ENCODE results near the gene FAM118B. TPM values are rescaled to one million over a fixed set of nuclear protein-coding genes. Genes with fewer than 3 reads are reported as not detected.
A peak's percentile ranks its signal among the peaks of the same experiment; 100 is the strongest.
"Not testable (repeated sequence)": the region's sequence is repeated elsewhere in the genome, so short reads cannot be mapped to it uniquely, and the experiment has no call there.

Gene FAM118B
- total RNA-seq, 3 donors from 2014 or later = 15.9 to 18.6 (median 17.0) TPM

DNA sequence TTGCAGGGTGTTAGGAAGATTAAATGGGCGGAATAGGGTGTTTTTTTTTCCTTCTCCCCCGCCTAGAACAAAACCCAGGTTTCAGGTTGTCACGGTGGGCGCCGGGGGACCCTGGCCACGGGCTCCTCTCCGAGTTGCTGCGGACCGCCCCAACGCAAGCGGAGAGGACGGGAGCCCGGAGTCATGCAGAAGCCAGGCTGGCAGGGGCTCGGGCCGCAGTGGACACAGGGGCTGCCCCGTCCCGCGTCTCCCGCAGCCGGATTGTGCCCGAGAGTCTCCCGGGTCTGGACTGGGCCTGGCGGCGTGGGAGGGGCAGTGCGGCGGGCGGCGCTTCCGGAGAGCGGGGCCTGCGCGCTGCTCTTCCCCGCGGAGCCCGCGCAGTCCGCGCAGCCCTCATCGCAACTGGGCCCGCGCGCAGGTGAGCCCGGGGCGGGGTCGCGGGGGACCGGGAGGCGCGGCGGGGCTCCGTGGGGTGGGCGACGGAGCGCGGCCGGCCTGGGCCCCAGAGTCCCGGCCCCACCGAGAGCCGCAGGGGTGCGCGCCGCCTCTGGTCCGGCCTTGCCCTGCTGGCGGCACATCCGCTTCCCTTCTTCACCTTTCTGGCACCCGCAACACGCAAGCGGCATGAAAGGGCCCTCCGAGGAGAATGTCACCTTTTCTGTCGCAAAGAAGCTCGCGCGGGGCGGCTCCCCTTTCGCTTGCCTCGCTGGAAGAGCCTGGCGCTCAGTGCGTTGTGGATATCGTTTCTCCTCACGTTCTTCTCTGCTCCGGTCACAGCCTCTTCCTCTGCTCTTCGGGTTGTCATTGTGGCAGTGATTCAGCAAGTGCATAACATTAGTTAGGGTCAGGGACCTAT, 71.4 kb downstream of the FAM118B start, which contains the start of gene TIRAP:
TSS of gene TIRAP (plus strand) at position 358 of the 856 bp plus-strand sequence. CDS start 7,802 bp downstream, outside the sequence.
- ATAC-seq = peak; percentile 60 to 71
- Mint-ChIP-seq H3K9me3 (no peaks in the 10 kb centered on the region), H3K4me1 (ENCODE audit: low read depth) (peaks cover 47% of the 10 kb centered on the region)

DNA sequence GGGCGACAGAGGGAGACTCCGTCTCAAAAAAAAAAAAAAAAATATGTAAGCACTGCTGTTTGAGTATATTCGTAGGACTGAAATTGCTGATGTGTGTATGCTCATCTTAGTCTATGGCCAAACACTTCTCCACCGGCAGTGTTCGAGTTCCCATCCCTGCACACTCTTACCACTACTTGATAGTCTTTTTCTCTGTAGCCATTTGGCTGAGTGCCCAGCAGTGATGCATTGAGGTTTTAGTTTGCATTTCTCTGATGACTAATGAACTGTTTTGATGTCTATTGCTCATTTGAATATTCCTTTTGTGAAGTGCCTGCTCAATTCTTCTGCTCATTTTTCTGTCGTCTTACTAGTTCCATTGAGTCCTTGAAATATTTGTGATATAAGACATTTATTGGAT, 73.2 kb downstream of the FAM118B start:
- DNase-seq (peak; percentile 82), ATAC-seq (peak; percentile 64 to 67)
- Mint-ChIP-seq H3K4me1 (ENCODE audit: low read depth) (peaks cover 47% of the 10 kb centered on the region), H3K4me3 (peak overlapping the region; percentile 94), H3K36me3 (ENCODE audit: insufficient read depth) (peaks cover 5% of the 10 kb centered on the region), H3K27me3 (ENCODE audit: low read depth) (no peaks in the 10 kb centered on the region), H3K9me3 (no peaks in the 10 kb centered on the region)

More for the DNA sequence above, 71.4 kb downstream of the FAM118B start, which contains the start of gene TIRAP:
- H3K4me3 Mint-ChIP-seq = peak within 1 kb of the TSS; percentile 94
- H3K27me3 Mint-ChIP-seq (ENCODE audit: low read depth) = no peaks in the 10 kb centered on the region
- peaks cover 5% of the 10 kb centered on the region for H3K36me3 Mint-ChIP-seq (ENCODE audit: insufficient read depth)
- peak; percentile 42 for DNase-seq

DNA sequence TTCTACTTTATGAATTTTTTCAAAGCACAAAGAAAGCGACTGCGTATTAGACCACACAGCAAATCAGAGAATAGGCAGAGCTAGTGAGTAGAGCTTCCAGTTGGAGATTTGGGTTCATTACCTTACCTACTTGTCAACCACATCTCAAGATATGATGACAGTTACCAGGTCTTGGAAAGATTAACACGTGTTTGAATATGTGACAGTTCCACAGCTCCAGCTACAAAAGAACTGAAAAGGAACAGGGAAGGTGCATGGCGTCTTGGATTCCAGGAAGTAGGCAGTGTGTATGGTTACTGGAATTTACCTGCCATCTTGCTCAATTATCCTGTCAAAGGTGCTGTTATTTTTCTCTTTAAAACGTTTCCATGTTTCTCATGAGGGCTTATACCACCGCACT, 76.7 kb downstream of the FAM118B start:
- no peaks in the 10 kb centered on the region for H3K9me3 Mint-ChIP-seq
- ATAC-seq (no peak), DNase-seq (no peak)
- peaks cover 10% of the 10 kb centered on the region for H3K36me3 Mint-ChIP-seq (ENCODE audit: insufficient read depth)
- no peak overlapping the region for H3K4me3 Mint-ChIP-seq
- no peaks in the 10 kb centered on the region for H3K27me3 Mint-ChIP-seq (ENCODE audit: low read depth)
- peaks cover 25% of the 10 kb centered on the region for H3K4me1 Mint-ChIP-seq (ENCODE audit: low read depth)

DNA sequence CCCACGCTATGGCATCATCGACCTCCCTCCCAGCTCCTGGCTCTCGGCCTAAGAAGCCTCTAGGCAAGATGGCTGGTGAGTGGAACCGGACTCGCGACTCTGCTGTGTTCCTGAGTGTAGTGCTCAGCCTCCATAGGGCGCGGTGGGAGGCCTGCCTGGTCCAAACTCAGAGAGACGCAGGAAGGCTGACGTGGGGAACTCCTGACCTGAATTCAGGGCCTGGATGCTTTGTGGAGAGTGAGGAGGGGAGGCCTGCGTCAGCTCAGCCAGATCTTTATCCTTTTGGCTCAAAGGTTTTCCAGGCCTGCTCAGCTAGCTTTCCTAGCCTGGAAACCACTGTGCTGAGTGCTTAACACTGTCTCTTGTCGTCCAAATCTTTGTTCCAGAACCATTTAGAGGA, 79.3 kb downstream of the FAM118B start:
- H3K27me3 Mint-ChIP-seq (ENCODE audit: low read depth) = no peaks in the 10 kb centered on the region
- no peak overlapping the region for H3K4me3 Mint-ChIP-seq
- ATAC-seq = no peak
- no peaks in the 10 kb centered on the region for H3K9me3 Mint-ChIP-seq
- no peak for DNase-seq
- H3K36me3 Mint-ChIP-seq (ENCODE audit: insufficient read depth) = peaks cover 19% of the 10 kb centered on the region
- H3K4me1 Mint-ChIP-seq (ENCODE audit: low read depth) = peaks cover 11% of the 10 kb centered on the region

DNA sequence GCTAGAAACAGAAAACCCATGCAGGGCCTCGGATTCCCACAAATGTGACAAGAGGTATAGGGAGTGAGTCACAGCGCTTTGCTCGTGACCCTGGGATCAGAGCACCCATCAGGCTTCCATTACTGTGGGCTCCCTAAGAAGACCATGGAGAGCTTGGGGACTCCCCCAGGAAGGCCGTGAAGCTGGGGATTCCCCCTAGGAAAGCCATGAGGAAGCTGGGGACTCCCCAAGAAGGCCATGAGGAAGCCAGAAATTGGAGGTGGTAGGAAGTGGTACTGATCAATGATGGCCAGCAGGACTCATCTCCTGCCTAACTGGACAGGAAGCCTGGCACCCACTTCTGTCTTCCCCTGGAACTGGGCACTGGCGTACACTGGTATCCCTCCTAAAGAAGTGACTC, 82.1 kb downstream of the FAM118B start:
- Mint-ChIP-seq H3K4me3 (no peak overlapping the region), H3K36me3 (ENCODE audit: insufficient read depth) (peaks cover 17% of the 10 kb centered on the region), H3K4me1 (ENCODE audit: low read depth) (peaks cover 8% of the 10 kb centered on the region), H3K9me3 (no peaks in the 10 kb centered on the region), H3K27me3 (ENCODE audit: low read depth) (no peaks in the 10 kb centered on the region)
- DNase-seq (no peak), ATAC-seq (no peak)

DNA sequence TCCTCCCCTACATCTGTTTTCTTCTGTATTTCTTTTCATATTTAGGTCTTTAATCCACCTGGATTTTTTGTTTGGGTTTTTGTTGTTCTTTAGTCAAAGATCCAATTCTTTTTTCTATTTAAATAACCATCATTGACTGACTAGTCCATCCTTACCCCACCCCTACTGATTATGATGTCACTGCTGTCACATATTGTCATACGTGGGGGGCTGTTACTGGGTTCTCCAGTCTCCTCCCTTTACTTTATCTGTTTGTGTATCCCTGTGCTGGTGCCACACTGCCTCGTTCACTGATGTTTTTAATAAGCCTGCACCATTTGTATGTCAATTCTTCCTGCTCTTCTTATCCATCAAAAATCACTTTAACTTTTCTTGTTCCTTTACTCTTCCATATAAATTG, 85.4 kb downstream of the FAM118B start:
- no peaks in the 10 kb centered on the region for H3K9me3 Mint-ChIP-seq
- H3K4me3 Mint-ChIP-seq = no peak overlapping the region
- DNase-seq (no peak), ATAC-seq (no peak)
- H3K4me1 Mint-ChIP-seq (ENCODE audit: low read depth) = peaks cover 8% of the 10 kb centered on the region
- H3K27me3 Mint-ChIP-seq (ENCODE audit: low read depth) = no peaks in the 10 kb centered on the region
- peaks cover 15% of the 10 kb centered on the region for H3K36me3 Mint-ChIP-seq (ENCODE audit: insufficient read depth)

DNA sequence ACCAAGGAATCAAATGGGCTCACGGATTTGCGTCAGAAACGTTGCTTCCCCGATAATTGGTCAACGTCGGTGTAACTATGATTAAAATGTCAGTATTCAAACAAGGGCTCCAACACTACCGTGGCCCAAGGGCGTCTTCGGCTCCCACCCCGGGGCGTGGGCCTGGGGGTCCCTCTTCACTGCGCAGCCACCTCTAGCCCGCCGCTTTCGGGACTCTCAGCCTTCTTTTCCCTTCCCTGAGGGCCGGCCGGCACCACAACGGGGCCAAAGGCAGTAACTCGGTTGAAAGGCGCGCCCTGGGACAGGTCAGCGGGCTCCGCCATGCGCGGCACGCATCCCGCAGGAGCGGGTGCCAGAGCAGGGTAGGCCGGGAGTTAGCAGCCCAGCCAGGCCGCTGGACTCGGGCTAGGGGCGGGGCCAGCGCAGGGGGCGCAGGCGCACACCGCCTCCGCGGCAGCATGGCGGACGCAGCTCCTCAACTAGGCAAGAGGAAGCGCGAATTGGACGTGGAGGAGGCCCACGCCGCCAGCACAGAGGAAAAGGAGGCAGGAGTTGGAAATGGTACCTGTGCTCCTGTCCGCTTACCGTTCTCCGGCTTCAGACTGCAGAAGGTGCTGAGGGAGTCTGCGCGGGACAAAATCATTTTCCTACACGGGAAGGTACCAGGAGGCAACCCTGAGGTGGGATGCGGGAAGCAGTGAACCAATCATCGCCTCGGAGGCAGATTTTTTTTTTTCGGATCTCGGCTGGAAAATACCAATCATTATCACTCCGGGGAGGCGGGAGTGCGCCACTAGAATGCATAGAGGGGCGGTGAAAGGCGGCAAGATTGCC, 92.3 kb downstream of the FAM118B start, which contains the start of gene DCPS:
TSS of gene DCPS (plus strand) at position 438 of the 834 bp plus-strand sequence. CDS start at position 459, 21 bp downstream.
- Mint-ChIP-seq H3K4me3 (peak within 1 kb of the TSS; percentile 94), H3K36me3 (ENCODE audit: insufficient read depth) (peaks cover 10% of the 10 kb centered on the region), H3K27me3 (ENCODE audit: low read depth) (no peaks in the 10 kb centered on the region), H3K4me1 (ENCODE audit: low read depth) (peaks cover 34% of the 10 kb centered on the region), H3K9me3 (no peaks in the 10 kb centered on the region)
- DNase-seq (peak; percentile 80), ATAC-seq (peak; percentile 95 to 97)

DNA sequence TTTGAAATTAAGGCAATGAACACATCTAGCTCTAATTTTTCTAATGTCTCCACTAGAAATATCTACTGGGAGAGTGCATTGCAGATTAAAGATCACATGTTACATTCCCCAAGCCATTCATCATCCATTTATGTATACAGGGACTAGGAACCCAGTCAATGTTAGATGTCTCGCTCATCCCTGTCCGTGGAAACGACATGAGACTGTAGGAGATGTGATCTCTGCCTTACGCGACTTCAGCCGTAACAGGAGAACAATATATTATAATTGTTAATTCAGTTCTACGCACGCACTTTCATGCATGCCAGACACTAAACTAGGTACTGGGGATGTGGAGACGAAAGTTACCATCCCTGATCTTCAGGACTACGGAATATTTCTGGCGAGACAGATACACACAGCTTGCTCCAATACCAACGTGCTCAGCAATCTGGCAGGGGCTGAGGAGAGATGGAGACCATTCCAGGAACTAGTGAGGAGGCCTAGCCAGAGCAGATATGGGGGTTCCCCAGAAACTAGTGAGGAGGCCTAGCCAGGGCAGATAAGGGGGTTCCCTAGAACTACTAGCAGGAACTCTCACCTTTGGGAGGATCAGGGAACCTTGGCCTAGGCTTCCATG, 93.0 kb downstream of the FAM118B start:
- peaks cover 11% of the 10 kb centered on the region for H3K36me3 Mint-ChIP-seq (ENCODE audit: insufficient read depth)
- DNase-seq (no peak), ATAC-seq (peak; percentile 0 to 2)
- H3K27me3 Mint-ChIP-seq (ENCODE audit: low read depth) = no peaks in the 10 kb centered on the region
- H3K4me3 Mint-ChIP-seq = peak overlapping the region; percentile 94
- peaks cover 34% of the 10 kb centered on the region for H3K4me1 Mint-ChIP-seq (ENCODE audit: low read depth)
- H3K9me3 Mint-ChIP-seq = no peaks in the 10 kb centered on the region

DNA sequence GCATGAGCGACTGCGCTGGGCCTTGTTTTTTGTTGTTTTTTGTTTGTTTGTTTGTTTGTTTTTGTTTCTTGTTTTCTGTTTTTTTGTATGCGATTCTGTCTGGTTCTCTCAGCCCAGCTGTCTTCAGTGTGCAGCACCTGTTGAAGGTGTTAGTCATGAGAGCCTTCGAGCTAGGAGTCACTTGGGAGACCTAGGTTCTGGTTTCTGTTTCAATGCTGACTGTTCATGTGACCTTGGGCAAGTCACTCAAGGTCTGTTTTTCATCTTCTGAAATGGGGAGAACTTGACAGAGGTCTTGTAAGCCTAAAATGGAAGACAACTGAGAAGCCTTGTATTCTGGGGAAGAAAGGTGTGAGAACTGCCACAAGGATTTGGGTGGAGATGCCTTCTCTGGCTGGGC, 94.1 kb downstream of the FAM118B start:
- no peaks in the 10 kb centered on the region for H3K9me3 Mint-ChIP-seq
- peaks cover 17% of the 10 kb centered on the region for H3K36me3 Mint-ChIP-seq (ENCODE audit: insufficient read depth)
- DNase-seq (no peak), ATAC-seq (peak; percentile 56 to 64)
- peaks cover 41% of the 10 kb centered on the region for H3K4me1 Mint-ChIP-seq (ENCODE audit: low read depth)
- no peaks in the 10 kb centered on the region for H3K27me3 Mint-ChIP-seq (ENCODE audit: low read depth)
- H3K4me3 Mint-ChIP-seq = peak overlapping the region; percentile 73

DNA sequence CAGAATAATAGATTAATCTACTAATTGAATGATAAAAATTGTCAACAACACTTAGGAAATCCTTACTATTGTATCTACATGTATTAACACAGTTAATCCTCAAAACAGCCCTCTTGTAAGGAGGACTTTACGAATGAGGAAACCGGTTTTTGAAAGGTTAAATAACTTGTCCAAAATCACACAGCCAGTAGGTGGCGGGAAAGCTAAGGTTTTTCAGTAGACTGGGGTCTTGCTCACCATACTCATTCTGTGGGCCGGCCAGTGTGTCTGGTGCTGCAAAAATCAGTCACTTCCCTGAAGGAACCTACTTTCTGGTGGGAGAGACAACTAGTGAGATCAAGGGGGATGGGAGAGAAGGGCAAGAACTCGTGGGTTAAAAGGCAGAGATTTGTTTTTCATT, 96.1 kb downstream of the FAM118B start:
- no peaks in the 10 kb centered on the region for H3K9me3 Mint-ChIP-seq
- ATAC-seq (no peak), DNase-seq (no peak)
- H3K27me3 Mint-ChIP-seq (ENCODE audit: low read depth) = no peaks in the 10 kb centered on the region
- no peak overlapping the region for H3K4me3 Mint-ChIP-seq
- peaks cover 46% of the 10 kb centered on the region for H3K4me1 Mint-ChIP-seq (ENCODE audit: low read depth)
- H3K36me3 Mint-ChIP-seq (ENCODE audit: insufficient read depth) = peaks cover 23% of the 10 kb centered on the region

DNA sequence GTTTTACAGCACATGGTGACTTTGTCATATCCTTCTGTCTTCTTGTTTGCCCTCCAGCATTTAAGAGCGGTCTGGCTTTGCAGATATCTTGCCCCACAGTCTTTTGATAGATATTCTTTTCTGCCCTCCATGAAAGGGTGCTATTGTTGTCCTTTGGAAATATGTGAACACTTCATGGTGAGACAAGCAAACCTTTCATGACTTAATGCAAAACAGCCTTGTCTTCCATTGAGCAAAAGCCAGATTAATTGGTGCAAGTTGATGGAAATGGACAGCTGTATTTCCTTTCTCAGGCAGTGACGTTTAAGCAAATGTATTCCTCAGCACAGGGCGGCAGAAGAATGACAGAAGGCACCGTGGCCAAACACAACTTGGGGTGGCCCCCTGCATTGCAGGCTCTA, 96.7 kb downstream of the FAM118B start:
- DNase-seq (no peak), ATAC-seq (no peak)
- H3K4me3 Mint-ChIP-seq = no peak overlapping the region
- H3K27me3 Mint-ChIP-seq (ENCODE audit: low read depth) = no peaks in the 10 kb centered on the region
- peaks cover 24% of the 10 kb centered on the region for H3K36me3 Mint-ChIP-seq (ENCODE audit: insufficient read depth)
- H3K9me3 Mint-ChIP-seq = no peaks in the 10 kb centered on the region
- H3K4me1 Mint-ChIP-seq (ENCODE audit: low read depth) = peaks cover 44% of the 10 kb centered on the region

DNA sequence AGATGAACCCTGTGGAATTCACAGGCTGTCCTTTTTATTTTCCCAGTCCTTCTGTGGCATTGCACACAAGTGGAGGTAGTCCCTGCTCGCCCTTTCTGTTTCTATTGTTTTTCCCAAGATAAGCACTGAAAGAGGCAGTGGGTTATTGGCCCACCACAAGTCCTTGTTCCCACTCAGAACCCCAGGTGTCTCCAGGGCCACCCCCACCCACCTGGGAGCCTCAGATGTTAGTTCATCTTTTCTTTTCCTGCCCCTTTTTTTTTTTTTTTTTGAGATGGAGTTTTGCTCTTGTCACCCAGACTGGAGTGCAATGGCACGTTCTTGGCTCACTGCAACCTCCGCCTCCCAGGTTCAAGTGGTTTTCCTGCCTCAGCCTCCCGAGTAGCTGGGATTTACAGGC, 97.2 kb downstream of the FAM118B start:
- Mint-ChIP-seq H3K36me3 (ENCODE audit: insufficient read depth) (peaks cover 27% of the 10 kb centered on the region), H3K4me1 (ENCODE audit: low read depth) (peaks cover 42% of the 10 kb centered on the region)
- not testable (repeated sequence) for ATAC-seq; H3K9me3 Mint-ChIP-seq; H3K4me3 Mint-ChIP-seq; H3K27me3 Mint-ChIP-seq (ENCODE audit: low read depth); DNase-seq

DNA sequence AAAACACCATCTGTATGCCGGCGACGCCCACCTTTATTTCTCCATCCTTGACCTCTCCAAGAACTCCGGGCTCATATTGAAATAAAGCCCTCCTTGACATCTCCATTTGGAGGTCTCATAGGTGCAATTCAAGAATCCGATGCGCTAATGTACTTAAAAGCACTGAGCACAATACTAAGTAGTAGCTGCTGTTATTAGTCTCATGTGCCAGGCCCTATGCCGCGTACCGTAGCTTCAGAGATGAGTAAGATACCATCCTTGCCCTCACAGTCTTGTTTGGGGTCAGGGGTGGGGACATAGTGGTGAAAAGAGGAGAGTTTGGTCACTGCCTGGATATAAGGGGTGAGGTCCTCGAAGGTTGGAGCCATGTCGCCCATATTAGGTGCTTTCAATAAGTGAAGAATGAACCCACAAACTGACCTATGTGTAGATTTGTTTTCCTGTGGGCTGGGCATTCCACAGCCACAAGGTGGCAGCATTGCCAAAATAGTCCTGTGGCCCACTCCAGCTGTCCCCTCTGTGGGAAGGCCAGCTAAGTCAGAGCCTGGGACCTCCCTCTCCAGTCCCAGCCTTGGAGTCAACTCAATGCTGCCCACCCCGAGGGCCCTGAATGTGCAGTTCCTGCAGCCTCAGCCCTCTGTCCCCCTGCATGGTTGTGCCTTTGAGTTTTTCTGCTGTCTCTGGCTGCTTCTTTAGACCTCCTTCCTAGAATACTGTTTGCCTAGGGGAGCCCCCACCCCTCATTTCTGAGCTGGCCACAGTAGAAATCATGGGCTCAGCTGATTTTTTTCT, 98.8 kb downstream of the FAM118B start:
- ATAC-seq (peak; percentile 44 to 72), DNase-seq (peak; percentile 47)
- Mint-ChIP-seq H3K4me1 (ENCODE audit: low read depth) (peaks cover 34% of the 10 kb centered on the region), H3K36me3 (ENCODE audit: insufficient read depth) (peaks cover 36% of the 10 kb centered on the region), H3K9me3 (peaks cover 4% of the 10 kb centered on the region), H3K27me3 (ENCODE audit: low read depth) (no peaks in the 10 kb centered on the region), H3K4me3 (no peak overlapping the region)

All from activated T-cell treated with anti-CD3 and anti-CD28 coated beads, Interleukin-2, amount 50 U/mL, for 4 hours (primary cell).